Left renal pelvis (tissue), 4 donors: ENCODE data around the gene HRG. TPM values are rescaled to one million over a fixed set of nuclear protein-coding genes. Genes with fewer than 3 reads are reported as not detected.

Experiments
- DNase-seq, 4 donors: peaks; one replicate each; pipeline ENCODE4 v3.0.0-alpha.2; 2013; ENCODE audit warnings: low read depth in 4 of 4, low spot score in 3 of 4
- polyA plus RNA-seq, 4 donors: library from polyadenylated mRNA; unstranded; fragments of 120-200 nt; gene quantifications; one replicate each; pipeline ENCODE4 v1.2.1, GENCODE V29; 2013; ENCODE audit not compliant: insufficient read length in 4 of 4

The HRG gene
- polyA plus RNA-seq, 4 donors: 0.89 to 2.5 (median 1.7) TPM

DNA sequence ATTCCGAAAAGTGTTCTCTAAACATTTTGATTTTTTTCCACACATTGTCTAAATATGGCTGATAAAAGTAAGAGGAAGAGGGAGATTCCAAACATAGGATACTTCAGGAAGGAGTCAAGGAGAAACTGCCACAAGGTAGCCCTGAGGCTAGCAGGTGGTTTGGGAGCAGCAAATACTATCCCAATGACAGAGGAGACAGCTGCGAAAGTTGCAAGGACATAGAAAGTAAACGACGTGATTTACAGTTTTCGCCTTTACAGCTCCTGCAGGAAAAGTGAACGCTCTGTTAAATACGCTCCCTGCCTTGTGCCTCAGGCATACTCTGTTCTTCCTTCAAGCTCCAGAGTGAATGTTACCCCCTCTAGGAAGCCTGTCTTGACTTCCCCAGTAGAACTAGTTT lies 29.3 kb upstream of the HRG start:
- no peak for DNase-seq

DNA sequence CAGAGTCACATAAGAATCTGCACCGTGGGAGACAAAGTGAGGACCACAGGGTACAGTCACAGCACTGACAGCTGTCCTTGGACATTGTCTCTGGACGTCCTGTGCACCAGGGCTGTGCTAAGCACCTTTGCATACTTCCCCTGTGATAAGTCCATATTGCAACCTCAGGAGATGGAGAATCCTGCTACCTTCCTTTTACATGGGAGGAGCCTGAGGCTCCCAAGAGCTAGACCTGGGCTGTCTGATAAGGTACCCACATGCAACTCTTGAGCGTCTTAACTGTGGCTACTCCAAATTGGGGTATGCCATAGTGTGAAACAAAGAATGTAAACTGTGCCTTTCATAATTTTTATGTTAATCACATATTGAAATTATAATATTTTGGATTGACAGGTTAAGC lies 28.1 kb upstream of the HRG start:
- DNase-seq: no peak

DNA sequence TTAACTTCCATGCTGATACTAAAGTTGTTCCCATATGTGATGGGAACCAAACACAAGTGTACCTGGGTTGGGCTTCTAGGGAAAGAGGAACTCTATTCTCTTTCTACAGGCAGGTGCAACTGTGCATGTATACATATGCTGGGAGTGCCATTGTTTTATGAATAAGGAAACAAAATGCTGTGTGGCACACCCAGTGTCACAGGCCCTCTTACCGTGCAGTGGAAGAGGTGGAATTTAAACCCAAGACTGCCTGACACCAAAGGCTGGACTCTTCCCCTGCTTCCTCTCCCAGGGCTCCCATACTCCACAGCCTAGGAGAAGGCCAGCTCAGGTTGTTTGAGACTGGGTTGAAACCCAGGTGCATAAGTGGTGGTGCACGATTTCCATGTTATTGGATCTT lies 27.6 kb upstream of the HRG start:
- no peak for DNase-seq

DNA sequence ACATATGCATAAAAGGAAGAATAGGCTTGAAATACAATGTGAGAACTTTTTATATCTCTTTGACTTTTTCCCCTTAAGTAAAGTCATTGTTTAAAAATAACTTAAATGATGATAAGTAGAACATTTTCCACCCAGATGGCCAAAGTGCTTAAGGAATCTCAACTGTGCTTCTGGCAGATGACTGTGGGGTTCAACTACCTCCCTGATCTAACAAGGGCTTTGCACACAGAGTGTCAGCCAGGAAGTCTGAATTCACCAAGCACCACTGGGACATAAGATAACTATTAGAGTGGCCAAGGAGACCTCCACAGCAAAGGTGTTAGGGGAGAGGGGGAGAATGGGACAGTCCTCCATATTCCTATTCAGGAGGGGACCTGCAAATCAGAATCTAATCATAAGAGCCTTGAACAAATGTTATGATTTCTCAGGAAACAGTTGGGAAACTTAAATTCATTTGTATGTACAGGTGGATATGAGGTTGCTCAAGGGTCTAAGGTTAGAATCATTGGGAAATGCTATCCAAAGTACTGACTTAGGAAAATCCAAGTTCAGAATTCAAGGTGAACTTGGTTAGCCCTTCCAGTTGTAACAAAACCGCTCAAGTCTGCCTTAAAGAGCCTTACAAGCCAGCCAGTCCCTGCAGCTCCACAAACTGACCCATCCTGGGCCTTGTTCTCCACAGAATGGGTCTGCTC lies 25.9 kb upstream of the HRG start, which contains the start of gene FETUB:
Gene FETUB (plus strand): TSS at position 622 of the 695 bp plus-strand sequence. CDS start 62 bp downstream, at position 684.
- DNase-seq: no peak

DNA sequence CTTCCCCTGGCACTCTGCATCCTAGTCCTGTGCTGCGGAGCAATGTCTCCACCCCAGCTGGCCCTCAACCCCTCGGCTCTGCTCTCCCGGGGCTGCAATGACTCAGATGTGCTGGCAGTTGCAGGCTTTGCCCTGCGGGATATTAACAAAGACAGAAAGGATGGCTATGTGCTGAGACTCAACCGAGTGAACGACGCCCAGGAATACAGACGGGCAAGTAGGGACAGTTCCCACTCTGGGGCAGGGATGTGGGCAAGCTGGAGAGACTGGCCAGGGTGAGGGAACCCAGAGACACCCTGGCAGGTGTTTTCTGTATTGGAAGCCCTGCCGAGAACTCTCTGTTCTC lies 25.4 kb upstream of the HRG start:
- no peak for DNase-seq

GRCh38 chr3:186640929-186641328 lies 24.9 kb upstream of the HRG start:
- DNase-seq: no peak

- no peak for DNase-seq
These were observed 23.8 kb upstream of the HRG start for GRCh38 chr3:186642014-186642413.

DNA sequence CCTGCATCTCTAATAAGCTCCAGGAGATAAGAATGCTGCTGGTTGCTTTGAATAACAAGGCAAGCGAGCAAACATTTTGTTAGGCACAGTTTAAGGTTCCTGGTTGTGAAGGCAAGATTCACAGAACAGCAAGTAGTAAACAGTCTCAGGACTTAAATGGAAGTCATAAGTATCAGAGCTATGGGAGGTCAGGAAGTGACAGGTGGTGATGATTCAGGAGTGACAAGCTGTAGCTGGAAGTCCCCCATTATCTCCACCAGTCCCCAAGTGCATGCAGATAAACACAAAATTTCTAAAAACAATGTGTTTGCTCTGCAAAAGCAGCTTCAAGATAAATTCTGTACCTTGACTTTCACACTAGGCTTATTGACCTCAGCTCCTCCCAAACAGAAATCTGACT lies 22.3 kb upstream of the HRG start:
- no peak for DNase-seq

- DNase-seq: no peak
These were observed 21.1 kb upstream of the HRG start for GRCh38 chr3:186644683-186645082.

- no peak for DNase-seq
These were observed 19.7 kb upstream of the HRG start for GRCh38 chr3:186646106-186646505.

DNA sequence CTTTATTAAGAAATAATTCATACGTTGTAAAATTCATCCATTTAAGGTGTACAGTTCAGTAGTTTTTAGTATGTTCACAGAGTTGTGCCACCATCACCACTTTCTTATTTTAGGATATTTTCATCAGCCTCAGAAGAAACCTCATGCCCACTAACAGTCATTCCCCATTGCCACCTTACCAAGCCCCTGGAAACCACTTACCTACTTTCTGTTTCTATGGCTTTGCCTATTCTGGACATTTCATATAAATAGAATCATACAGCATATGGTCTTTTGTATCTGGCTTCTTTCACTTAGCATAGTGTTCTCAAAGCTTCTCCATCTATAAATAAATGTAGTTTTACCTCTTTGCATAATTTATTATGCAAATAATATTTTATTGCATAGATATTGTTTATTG lies 19.0 kb upstream of the HRG start:
- no peak for DNase-seq

- no peak for DNase-seq
These were observed 17.0 kb upstream of the HRG start for GRCh38 chr3:186648851-186649250.

GRCh38 chr3:186651678-186652215 lies 14.1 kb upstream of the HRG start:
- DNase-seq: no peak

DNA sequence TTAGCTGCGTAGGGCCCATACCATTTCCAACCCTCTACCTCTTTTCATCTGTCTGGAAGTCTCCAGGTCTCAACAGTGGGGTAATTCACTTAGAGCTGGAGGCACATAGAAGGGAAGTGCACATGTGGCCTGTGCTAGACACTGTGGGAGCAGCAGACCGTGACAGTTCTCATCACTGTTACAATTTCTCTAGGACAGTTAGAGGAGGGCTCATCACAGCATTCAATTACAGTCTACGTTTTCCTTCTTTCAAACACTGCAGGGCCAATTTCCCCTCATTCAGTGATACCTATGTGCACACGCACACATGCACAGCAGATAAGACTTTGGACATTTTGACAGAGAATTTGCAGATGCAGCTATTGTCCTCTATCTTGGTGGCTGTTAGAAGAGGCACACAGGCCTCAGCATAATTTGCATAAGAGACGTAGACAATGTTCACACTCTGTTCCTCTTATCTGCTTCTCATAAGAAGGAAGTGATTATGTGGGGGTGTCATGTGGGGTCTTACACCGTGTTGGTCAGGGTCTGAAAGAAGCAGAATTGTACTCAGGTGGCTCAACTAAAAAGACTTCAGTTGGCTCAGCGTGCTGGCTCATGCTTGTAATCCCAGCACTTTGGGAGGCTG lies 12.6 kb upstream of the HRG start:
- no peak for DNase-seq

- no peak for DNase-seq
These were observed 11.8 kb upstream of the HRG start for GRCh38 chr3:186653984-186654383.

DNA sequence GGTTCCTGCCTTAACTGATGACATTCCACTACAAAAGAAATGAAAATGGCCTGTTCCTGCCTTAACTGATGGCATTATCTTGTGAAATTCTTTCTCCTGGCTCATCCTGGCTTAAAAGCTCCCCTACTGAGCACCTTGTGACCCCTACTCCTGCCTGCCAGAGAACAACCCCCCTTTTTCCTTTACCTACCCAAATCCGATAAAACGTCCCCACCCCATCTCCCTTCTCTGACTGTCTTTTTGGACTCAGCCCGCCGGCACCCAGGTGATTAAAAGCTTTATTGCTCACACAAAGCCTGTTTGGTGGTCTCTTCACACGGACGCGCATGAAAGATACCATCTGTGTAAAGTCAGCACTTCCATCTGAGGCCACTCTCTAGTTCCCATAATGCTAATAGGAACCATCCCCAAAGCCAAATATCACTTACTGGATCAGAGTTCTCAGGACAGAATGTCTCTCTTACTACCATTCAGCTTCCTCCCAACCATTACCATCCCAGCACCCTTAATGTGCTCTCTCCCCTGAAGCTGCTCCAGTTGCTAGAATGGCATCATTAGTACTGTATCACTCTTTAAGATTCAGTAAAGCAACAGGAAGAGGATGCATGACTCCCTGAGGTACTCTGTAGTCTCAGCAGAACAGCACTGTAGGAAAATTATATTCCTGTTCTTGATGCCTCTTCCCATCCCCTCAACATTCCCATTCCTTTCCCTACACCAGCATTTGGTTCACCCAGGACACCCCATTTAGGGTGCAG lies 2.3 kb upstream of the HRG start:
- no peak for DNase-seq

DNA sequence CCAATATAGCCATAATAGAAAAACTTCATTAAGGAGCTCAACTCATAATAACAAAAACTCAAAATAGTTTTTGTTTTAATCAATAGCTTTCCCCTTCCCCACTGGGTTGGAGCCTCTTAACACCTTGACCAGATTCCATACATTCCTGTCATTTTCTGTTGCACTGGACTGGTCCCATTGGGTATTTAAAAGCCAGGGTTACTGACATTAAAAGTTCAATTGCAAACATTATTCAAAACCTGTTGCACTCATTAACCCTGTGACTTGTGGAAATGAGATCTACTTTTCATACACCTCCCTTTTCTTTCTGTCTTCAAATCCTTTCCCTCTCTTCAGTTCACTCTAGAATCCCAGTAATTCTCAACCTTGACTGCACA lies 1.7 kb upstream of the HRG start:
- DNase-seq: no peak

- DNase-seq: no peak
These were observed 1.3 kb upstream of the HRG start for GRCh38 chr3:186664506-186664905.

GRCh38 chr3:186668426-186668825 lies 2.6 kb downstream of the HRG start:
- DNase-seq: no peak

GRCh38 chr3:186669378-186670084 lies 3.7 kb downstream of the HRG start:
- no peak for DNase-seq

DNA sequence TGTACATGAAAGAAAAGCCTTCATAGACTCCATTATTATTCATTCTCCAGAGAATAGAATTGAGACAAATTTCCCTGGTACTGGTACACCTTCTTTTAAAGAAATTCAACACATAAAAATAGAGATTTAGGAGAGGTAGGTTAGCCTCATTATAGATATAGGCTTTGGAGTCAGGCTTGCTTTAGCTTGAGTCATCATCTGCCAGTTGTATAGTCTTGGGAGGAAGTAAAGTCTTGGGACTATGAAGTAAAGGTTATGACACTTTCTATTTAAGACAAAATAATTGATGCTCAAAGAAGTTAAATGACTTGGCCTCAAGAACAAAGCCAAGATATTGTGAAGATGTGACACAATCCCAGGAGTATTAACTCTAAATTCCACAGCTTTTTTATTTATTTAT lies 4.3 kb downstream of the HRG start:
- no peak for DNase-seq
